WTC11 (cell line): ENCODE data around the gene NAA50. TPM values are rescaled to one million over a fixed set of nuclear protein-coding genes. Genes with fewer than 3 reads are reported as not detected.

Source experiments
- ATAC-seq: fragments of 200-7000 bp; cut with Tn5 transposase; 2 replicates; pipeline ENCODE4 v1.10.0; 2021; ENCODE audit warnings: mild to moderate bottlenecking, moderate library complexity
- CTCF ChIA-PET: fragments of 300-600 bp; sonication (Branson Sonifier 250); formaldehyde crosslinking; loops from one replicate; lab custom pipeline; 2021; ENCODE audit warnings: antibody characterized with exemption; lab: Charles Lee
- POLR2A ChIA-PET: fragments of 350-600 bp; sonication (Branson Sonifier 250); formaldehyde crosslinking; loops from one replicate; lab custom pipeline; 2021; ENCODE audit warnings: antibody characterized with exemption; lab: Charles Lee
- DNase-seq: peaks from one replicate; pipeline ENCODE4 v3.0.0; 2021; ENCODE audit warnings: low spot score
- H3K27ac Mint-ChIP-seq: 2 replicates; pipeline ENCODE4 v1.8.0; 2021; ENCODE audit warnings: mixed read lengths
- H3K27me3 Mint-ChIP-seq: 2 replicates; pipeline ENCODE4 v1.8.0; 2021; ENCODE audit warnings: low read depth, mild to moderate bottlenecking, moderate library complexity, mixed read lengths
- H3K36me3 Mint-ChIP-seq: 2 replicates; pipeline ENCODE4 v1.8.0; 2021; ENCODE audit warnings: mixed read lengths
- H3K4me1 Mint-ChIP-seq: 2 replicates; pipeline ENCODE4 v1.8.0; 2022; ENCODE audit warnings: mixed read lengths
- H3K4me3 Mint-ChIP-seq: 2 replicates; pipeline ENCODE4 v1.8.0; 2021; ENCODE audit warnings: mild to moderate bottlenecking, moderate library complexity, mixed read lengths
- H3K9me3 Mint-ChIP-seq: 2 replicates; pipeline ENCODE4 v1.8.0; 2021; ENCODE audit warnings: mixed read lengths
- ATF1 ChIP-seq: sonication (generic); formaldehyde crosslinking; IDR thresholded peaks from 2 replicates; pipeline ENCODE4 v1.8.1; 2023; ENCODE audit warnings: mild to moderate bottlenecking, moderate library complexity, missing genetic modification reagents
- CREB1 ChIP-seq: sonication (generic); formaldehyde crosslinking; IDR thresholded peaks from 2 replicates; pipeline ENCODE4 v1.8.0; 2023; ENCODE audit warnings: mild to moderate bottlenecking, missing genetic modification reagents
- CREM ChIP-seq: sonication (generic); formaldehyde crosslinking; IDR thresholded peaks from 2 replicates; pipeline ENCODE4 v1.8.1; 2022; ENCODE audit warnings: mild to moderate bottlenecking, missing genetic modification reagents, moderate library complexity
- ETV6 ChIP-seq: sonication (generic); formaldehyde crosslinking; IDR thresholded peaks from 2 replicates; pipeline ENCODE4 v1.8.1; 2022; ENCODE audit warnings: mild to moderate bottlenecking, missing genetic modification reagents
- GTF2I ChIP-seq: fragments of 250-450 bp; sonication (Bioruptor Pico); conservative IDR thresholded peaks from 2 replicates; pipeline ENCODE4 v1.4.0; 2021; ENCODE audit warnings: mild to moderate bottlenecking
- HMGA2 ChIP-seq: fragments of 250-450 bp; sonication (Bioruptor Pico); IDR thresholded peaks from 2 replicates; pipeline ENCODE4 v1.4.0; 2021; ENCODE audit warnings: mild to moderate bottlenecking, moderate library complexity
- KAT7 ChIP-seq: sonication (generic); formaldehyde crosslinking; IDR thresholded peaks from 2 replicates; pipeline ENCODE4 v1.8.1; 2023; ENCODE audit warnings: missing genetic modification reagents, mild to moderate bottlenecking, borderline replicate concordance
- MYBL2 ChIP-seq: sonication (generic); formaldehyde crosslinking; IDR thresholded peaks from 2 replicates; pipeline ENCODE4 v1.8.1; 2023; ENCODE audit warnings: mild to moderate bottlenecking, moderate library complexity, missing genetic modification reagents
- NFE2L1 ChIP-seq: sonication (generic); formaldehyde crosslinking; IDR thresholded peaks from 2 replicates; pipeline ENCODE4 v1.8.1; 2023; ENCODE audit warnings: missing genetic modification reagents
- NR3C1 ChIP-seq: sonication (generic); formaldehyde crosslinking; conservative IDR thresholded peaks from 2 replicates; pipeline ENCODE4 v1.8.1; 2023; ENCODE audit warnings: low read depth, mild to moderate bottlenecking, missing genetic modification reagents
- SMAD4 ChIP-seq: sonication (generic); formaldehyde crosslinking; IDR thresholded peaks from 2 replicates; pipeline ENCODE4 v1.8.0; 2022; ENCODE audit warnings: mild to moderate bottlenecking, missing genetic modification reagents
- TCF7 ChIP-seq: sonication (generic); formaldehyde crosslinking; IDR thresholded peaks from 2 replicates; pipeline ENCODE4 v1.8.0; 2022; ENCODE audit warnings: mild to moderate bottlenecking, low read depth, missing genetic modification reagents, moderate library complexity
- ZNF423 ChIP-seq: fragments of 250-450 bp; sonication (Bioruptor Pico); IDR thresholded peaks from 2 replicates; pipeline ENCODE4 v2.1.2; 2022; ENCODE audit warnings: mild to moderate bottlenecking, moderate library complexity
- ZNF671 ChIP-seq: fragments of 250-450 bp; sonication (Bioruptor Pico); IDR thresholded peaks from 2 replicates; pipeline ENCODE4 v1.8.0; 2021; ENCODE audit warnings: mild to moderate bottlenecking
- total RNA-seq: library from RNA; stranded (reverse); gene quantifications from 3 replicates; pipeline ENCODE4 v1.2.3, GENCODE V29; 2021
- TF ChIP-seq, protein P1 (sequence below): sonication (generic); formaldehyde crosslinking; IDR thresholded peaks from 2 replicates; pipeline ENCODE4 v1.8.1; 2022; ENCODE audit warnings: mild to moderate bottlenecking, moderate library complexity, missing genetic modification reagents
- TF ChIP-seq, protein P2 (sequence below): sonication (generic); formaldehyde crosslinking; IDR thresholded peaks from 2 replicates; pipeline ENCODE4 v1.8.1; 2023; ENCODE audit warnings: mild to moderate bottlenecking, moderate library complexity, missing genetic modification reagents
- TF ChIP-seq, protein P3 (sequence below): fragments of 250-450 bp; sonication (Bioruptor Pico); IDR thresholded peaks from 2 replicates; pipeline ENCODE4 v1.9.0; 2021; ENCODE audit warnings: mild to moderate bottlenecking
- TF ChIP-seq, protein P4 (sequence below): sonication (generic); formaldehyde crosslinking; IDR thresholded peaks from 2 replicates; pipeline ENCODE4 v1.8.1; 2022; ENCODE audit warnings: low read depth, missing genetic modification reagents, borderline replicate concordance
- TF ChIP-seq, protein P5 (sequence below): sonication (generic); formaldehyde crosslinking; IDR thresholded peaks from 2 replicates; pipeline ENCODE4 v1.8.1; 2023; ENCODE audit warnings: mild to moderate bottlenecking, missing genetic modification reagents, borderline replicate concordance
- TF ChIP-seq, protein P6 (sequence below): sonication (generic); formaldehyde crosslinking; IDR thresholded peaks from 2 replicates; pipeline ENCODE4 v1.8.0; 2022; ENCODE audit warnings: mild to moderate bottlenecking, missing genetic modification reagents
- TF ChIP-seq, protein P7 (sequence below): fragments of 250-450 bp; sonication (Bioruptor Pico); conservative IDR thresholded peaks from 2 replicates; pipeline ENCODE4 v1.9.0; 2021; ENCODE audit warnings: mild to moderate bottlenecking

NAA50 gene
- total RNA-seq, 1 experiment from 2014 or later: 193 TPM

DNA sequence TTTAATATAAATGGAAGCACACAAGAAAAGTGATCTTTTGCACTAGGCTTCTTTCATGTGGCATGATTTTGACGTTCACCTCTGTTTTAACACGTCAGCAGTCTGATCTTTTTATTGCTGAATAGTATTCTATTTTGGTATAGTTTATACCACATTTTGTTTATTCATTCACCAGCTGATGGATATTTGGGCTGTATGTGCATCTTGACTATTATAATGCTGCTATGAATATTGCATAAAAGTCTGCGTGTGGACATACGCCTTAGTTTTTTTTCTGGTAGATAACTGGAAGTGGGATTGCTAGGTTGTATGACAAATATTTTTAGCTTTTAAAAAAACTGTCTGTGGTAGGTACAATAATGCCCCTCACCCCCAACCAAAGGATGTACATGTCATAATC, 14.4 kb downstream of the NAA50 start (continued):
- no peak for TF ChIP-seq KAT7 (CRISPR knock-in tag)
- TF ChIP-seq, protein P1, sequence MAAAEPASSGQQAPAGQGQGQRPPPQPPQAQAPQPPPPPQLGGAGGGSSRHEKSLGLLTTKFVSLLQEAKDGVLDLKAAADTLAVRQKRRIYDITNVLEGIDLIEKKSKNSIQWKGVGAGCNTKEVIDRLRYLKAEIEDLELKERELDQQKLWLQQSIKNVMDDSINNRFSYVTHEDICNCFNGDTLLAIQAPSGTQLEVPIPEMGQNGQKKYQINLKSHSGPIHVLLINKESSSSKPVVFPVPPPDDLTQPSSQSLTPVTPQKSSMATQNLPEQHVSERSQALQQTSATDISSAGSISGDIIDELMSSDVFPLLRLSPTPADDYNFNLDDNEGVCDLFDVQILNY (CRISPR knock-in tag): no peak
- TF ChIP-seq, protein P2, sequence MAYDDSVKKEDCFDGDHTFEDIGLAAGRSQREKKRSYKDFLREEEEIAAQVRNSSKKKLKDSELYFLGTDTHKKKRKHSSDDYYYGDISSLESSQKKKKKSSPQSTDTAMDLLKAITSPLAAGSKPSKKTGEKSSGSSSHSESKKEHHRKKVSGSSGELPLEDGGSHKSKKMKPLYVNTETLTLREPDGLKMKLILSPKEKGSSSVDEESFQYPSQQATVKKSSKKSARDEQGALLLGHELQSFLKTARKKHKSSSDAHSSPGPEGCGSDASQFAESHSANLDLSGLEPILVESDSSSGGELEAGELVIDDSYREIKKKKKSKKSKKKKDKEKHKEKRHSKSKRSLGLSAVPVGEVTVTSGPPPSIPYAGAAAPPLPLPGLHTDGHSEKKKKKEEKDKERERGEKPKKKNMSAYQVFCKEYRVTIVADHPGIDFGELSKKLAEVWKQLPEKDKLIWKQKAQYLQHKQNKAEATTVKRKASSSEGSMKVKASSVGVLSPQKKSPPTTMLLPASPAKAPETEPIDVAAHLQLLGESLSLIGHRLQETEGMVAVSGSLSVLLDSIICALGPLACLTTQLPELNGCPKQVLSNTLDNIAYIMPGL: no peak
- TF ChIP-seq NR3C1: no peak
- TF ChIP-seq ATF1 (CRISPR knock-in tag): no peak
- no peak for TF ChIP-seq ZNF671 (CRISPR knock-in tag)
- no peak for TF ChIP-seq MYBL2 (CRISPR knock-in tag)
- TF ChIP-seq CREM (CRISPR knock-in tag): no peak
- no peak for TF ChIP-seq NFE2L1 (CRISPR knock-in tag)
- TF ChIP-seq SMAD4: no peak
- TF ChIP-seq HMGA2: no peak
- no peak for TF ChIP-seq GTF2I (CRISPR knock-in tag)

DNA sequence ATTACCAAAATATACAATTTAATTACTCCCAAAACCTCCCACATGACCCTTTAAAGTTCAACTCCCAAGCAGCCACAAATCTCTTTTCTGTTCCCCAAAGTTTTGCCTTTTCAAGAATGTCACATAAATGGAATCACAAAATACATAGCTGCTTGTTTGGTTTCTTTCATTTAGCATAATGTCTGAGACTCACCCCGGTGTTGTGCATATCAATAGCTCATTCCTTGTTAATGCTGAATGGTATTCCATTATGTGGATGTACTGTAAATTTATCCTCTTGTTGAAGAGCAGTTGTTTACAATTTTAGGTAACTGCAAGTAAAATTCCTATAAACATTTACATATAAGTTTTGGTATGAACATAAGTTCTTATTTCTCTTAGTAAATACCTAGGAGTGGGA, 15.5 kb downstream of the NAA50 start:
- POLR2A ChIA-PET: no interaction called here
- ATAC-seq: no peak
- no peak for DNase-seq
- Mint-ChIP-seq H3K27ac (peak overlapping the region; percentile 17; the same call in 1 of the 2 replicates), H3K4me3 (no peak overlapping the region), H3K4me1 (peaks cover 35% of the 10 kb centered on the region), H3K27me3 (no peaks in the 10 kb centered on the region), H3K9me3 (no peaks in the 10 kb centered on the region), H3K36me3 (peaks cover 3% of the 10 kb centered on the region; the same call in 1 of the 2 replicates)
- CTCF ChIA-PET: no interaction called here
- TF ChIP-seq, protein P3, sequence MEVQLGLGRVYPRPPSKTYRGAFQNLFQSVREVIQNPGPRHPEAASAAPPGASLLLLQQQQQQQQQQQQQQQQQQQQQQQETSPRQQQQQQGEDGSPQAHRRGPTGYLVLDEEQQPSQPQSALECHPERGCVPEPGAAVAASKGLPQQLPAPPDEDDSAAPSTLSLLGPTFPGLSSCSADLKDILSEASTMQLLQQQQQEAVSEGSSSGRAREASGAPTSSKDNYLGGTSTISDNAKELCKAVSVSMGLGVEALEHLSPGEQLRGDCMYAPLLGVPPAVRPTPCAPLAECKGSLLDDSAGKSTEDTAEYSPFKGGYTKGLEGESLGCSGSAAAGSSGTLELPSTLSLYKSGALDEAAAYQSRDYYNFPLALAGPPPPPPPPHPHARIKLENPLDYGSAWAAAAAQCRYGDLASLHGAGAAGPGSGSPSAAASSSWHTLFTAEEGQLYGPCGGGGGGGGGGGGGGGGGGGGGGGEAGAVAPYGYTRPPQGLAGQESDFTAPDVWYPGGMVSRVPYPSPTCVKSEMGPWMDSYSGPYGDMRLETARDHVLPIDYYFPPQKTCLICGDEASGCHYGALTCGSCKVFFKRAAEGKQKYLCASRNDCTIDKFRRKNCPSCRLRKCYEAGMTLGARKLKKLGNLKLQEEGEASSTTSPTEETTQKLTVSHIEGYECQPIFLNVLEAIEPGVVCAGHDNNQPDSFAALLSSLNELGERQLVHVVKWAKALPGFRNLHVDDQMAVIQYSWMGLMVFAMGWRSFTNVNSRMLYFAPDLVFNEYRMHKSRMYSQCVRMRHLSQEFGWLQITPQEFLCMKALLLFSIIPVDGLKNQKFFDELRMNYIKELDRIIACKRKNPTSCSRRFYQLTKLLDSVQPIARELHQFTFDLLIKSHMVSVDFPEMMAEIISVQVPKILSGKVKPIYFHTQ (CRISPR knock-in tag): no peak
- TF ChIP-seq, protein P4, sequence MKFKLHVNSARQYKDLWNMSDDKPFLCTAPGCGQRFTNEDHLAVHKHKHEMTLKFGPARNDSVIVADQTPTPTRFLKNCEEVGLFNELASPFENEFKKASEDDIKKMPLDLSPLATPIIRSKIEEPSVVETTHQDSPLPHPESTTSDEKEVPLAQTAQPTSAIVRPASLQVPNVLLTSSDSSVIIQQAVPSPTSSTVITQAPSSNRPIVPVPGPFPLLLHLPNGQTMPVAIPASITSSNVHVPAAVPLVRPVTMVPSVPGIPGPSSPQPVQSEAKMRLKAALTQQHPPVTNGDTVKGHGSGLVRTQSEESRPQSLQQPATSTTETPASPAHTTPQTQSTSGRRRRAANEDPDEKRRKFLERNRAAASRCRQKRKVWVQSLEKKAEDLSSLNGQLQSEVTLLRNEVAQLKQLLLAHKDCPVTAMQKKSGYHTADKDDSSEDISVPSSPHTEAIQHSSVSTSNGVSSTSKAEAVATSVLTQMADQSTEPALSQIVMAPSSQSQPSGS (CRISPR knock-in tag): no peak
- TF ChIP-seq ZNF423 (CRISPR knock-in tag) (no peak), CREB1 (CRISPR knock-in tag) (no peak), TCF7 (CRISPR knock-in tag) (no peak), HMGA2 (no peak), ETV6 (CRISPR knock-in tag) (no peak)
- TF ChIP-seq, protein P5, sequence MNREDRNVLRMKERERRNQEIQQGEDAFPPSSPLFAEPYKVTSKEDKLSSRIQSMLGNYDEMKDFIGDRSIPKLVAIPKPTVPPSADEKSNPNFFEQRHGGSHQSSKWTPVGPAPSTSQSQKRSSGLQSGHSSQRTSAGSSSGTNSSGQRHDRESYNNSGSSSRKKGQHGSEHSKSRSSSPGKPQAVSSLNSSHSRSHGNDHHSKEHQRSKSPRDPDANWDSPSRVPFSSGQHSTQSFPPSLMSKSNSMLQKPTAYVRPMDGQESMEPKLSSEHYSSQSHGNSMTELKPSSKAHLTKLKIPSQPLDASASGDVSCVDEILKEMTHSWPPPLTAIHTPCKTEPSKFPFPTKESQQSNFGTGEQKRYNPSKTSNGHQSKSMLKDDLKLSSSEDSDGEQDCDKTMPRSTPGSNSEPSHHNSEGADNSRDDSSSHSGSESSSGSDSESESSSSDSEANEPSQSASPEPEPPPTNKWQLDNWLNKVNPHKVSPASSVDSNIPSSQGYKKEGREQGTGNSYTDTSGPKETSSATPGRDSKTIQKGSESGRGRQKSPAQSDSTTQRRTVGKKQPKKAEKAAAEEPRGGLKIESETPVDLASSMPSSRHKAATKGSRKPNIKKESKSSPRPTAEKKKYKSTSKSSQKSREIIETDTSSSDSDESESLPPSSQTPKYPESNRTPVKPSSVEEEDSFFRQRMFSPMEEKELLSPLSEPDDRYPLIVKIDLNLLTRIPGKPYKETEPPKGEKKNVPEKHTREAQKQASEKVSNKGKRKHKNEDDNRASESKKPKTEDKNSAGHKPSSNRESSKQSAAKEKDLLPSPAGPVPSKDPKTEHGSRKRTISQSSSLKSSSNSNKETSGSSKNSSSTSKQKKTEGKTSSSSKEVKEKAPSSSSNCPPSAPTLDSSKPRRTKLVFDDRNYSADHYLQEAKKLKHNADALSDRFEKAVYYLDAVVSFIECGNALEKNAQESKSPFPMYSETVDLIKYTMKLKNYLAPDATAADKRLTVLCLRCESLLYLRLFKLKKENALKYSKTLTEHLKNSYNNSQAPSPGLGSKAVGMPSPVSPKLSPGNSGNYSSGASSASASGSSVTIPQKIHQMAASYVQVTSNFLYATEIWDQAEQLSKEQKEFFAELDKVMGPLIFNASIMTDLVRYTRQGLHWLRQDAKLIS (CRISPR knock-in tag): no peak
- TF ChIP-seq, protein P6, sequence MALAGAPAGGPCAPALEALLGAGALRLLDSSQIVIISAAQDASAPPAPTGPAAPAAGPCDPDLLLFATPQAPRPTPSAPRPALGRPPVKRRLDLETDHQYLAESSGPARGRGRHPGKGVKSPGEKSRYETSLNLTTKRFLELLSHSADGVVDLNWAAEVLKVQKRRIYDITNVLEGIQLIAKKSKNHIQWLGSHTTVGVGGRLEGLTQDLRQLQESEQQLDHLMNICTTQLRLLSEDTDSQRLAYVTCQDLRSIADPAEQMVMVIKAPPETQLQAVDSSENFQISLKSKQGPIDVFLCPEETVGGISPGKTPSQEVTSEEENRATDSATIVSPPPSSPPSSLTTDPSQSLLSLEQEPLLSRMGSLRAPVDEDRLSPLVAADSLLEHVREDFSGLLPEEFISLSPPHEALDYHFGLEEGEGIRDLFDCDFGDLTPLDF: no peak
- TF ChIP-seq, protein P2: no peak
- TF ChIP-seq, protein P7, sequence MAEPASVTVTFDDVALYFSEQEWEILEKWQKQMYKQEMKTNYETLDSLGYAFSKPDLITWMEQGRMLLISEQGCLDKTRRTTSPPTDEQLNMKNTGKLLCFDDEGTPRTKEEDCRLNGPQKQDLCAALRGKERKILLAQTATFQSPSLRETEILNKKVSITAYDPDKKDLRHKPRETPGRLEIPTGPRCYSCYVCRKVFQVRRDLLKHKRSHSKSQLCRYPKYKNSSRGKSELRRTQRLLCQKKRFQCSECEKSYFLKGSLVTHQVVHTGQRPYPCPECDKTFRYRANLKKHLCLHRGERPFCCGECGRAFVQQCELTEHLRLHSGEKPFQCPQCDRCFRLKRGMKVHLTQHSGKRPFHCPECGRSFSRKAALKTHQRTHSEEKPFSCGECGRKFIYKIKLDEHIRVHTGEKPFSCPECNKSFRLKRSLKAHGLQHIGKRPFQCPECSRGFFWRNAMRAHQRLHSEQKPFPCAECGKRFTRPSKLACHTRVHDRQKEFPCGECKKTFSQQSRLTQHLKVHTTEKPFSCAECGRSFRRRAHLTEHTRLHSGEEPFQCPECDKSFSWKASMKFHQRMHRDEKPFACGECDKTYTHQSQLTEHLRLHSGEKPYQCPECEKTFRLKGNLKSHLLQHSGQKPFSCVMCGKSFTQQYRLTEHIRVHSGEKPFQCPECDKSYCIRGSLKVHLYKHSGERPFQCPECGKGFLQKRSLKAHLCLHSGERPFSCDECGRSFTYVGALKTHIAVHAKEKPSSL: no peak
